GM23338 (cell line): ENCODE data around the gene SMIM41. TPM values are rescaled to one million over a fixed set of nuclear protein-coding genes. Genes with fewer than 3 reads are reported as not detected.

Experiments
- ATAC-seq: fragments of 200-7000 bp; cut with Tn5 transposase; 3 replicates; pipeline ENCODE4 v1.9.1; 2020
- DNase-seq: peaks from one replicate; pipeline ENCODE4 v3.0.0-alpha.2; 2015; ENCODE audit warnings: low spot score
- H2AFZ ChIP-seq: fragments of 200-600 bp; sonication (generic); 2 replicates; pipeline ENCODE4 v1.8.0; 2016; ENCODE audit warnings: antibody characterized with exemption, mild to moderate bottlenecking, moderate library complexity
- H3F3A ChIP-seq: fragments of 200-600 bp; sonication (generic); replicated peaks from 2 replicates; pipeline ENCODE4 v1.8.0; 2017; ENCODE audit warnings: antibody characterized with exemption, mixed run types, low read depth
- H3K27ac ChIP-seq: fragments of 200-600 bp; sonication (generic); 2 replicates; pipeline ENCODE4 v1.6.1; 2016; ENCODE audit warnings: low read depth
- H3K27me3 ChIP-seq: fragments of 200-600 bp; sonication (generic); 2 replicates; pipeline ENCODE4 v1.8.0; 2016; ENCODE audit warnings: mild to moderate bottlenecking, mixed run types, moderate library complexity; ENCODE audit not compliant: insufficient read depth
- H3K36me3 ChIP-seq: fragments of 200-600 bp; sonication (generic); 2 replicates; pipeline ENCODE4 v1.8.0; 2016; ENCODE audit warnings: mild to moderate bottlenecking; ENCODE audit not compliant: insufficient read depth
- H3K4me1 ChIP-seq: fragments of 200-600 bp; sonication (generic); 2 replicates; pipeline ENCODE4 v1.8.0; 2016; ENCODE audit warnings: mild to moderate bottlenecking, moderate library complexity; ENCODE audit not compliant: insufficient read depth
- H3K4me2 ChIP-seq: fragments of 200-600 bp; sonication (generic); 2 replicates; pipeline ENCODE4 v1.7.1; 2017; ENCODE audit warnings: mixed run types
- H3K4me3 ChIP-seq: fragments of 200-600 bp; sonication (generic); 2 replicates; pipeline ENCODE4 v1.6.1; 2016; ENCODE audit warnings: mixed run types
- H3K79me2 ChIP-seq: fragments of 200-600 bp; sonication (generic); replicated peaks from 2 replicates; pipeline ENCODE4 v1.8.0; 2017; ENCODE audit warnings: mild to moderate bottlenecking; ENCODE audit not compliant: insufficient read depth
- H3K9me2 ChIP-seq: fragments of 200-600 bp; sonication (generic); 2 replicates; pipeline ENCODE4 v1.8.0; 2017; ENCODE audit not compliant: insufficient read depth
- H4K20me1 ChIP-seq: fragments of 200-600 bp; sonication (generic); replicated peaks from 2 replicates; pipeline ENCODE4 v1.8.0; 2017; ENCODE audit warnings: mild to moderate bottlenecking; ENCODE audit not compliant: insufficient read depth
- H3K27ac Mint-ChIP-seq: 2 replicates; pipeline ENCODE4 v1.8.0; 2020; ENCODE audit warnings: inconsistent platforms, mild to moderate bottlenecking, moderate library complexity, mixed read lengths
- H3K27me3 Mint-ChIP-seq: 3 replicates; pipeline ENCODE4 v1.8.0; 2022; ENCODE audit warnings: low read depth, mild to moderate bottlenecking, moderate library complexity, mixed read lengths, inconsistent platforms; ENCODE audit not compliant: insufficient read depth, poor library complexity
- H3K36me3 Mint-ChIP-seq: 3 replicates; pipeline ENCODE4 v1.8.0; 2021; ENCODE audit warnings: low read depth, mild to moderate bottlenecking, inconsistent platforms, moderate library complexity, mixed read lengths
- H3K4me1 Mint-ChIP-seq: 3 replicates; pipeline ENCODE4 v1.8.0; 2020; ENCODE audit warnings: mild to moderate bottlenecking, inconsistent platforms, mixed read lengths
- H3K4me3 Mint-ChIP-seq: 3 replicates; pipeline ENCODE4 v1.8.0; 2021; ENCODE audit warnings: moderate library complexity, mild to moderate bottlenecking, inconsistent platforms, mixed read lengths
- H3K9me3 Mint-ChIP-seq: 3 replicates; pipeline ENCODE4 v1.8.0; 2020; ENCODE audit warnings: moderate library complexity, mild to moderate bottlenecking, inconsistent platforms, mixed read lengths
- CREB1 ChIP-seq: fragments of 250-450 bp; sonication (Bioruptor Pico); IDR thresholded peaks from 2 replicates; pipeline ENCODE4 v1.5.0; 2020; ENCODE audit warnings: low read depth, mild to moderate bottlenecking, moderate library complexity
- CTCF ChIP-seq, 2 experiments: fragments of 200-600 bp in 1 of 2; sonication (generic) in 1 of 2; conservative IDR thresholded peaks; 2 replicates each; pipeline versions ENCODE4 v1.5.1 to v1.6.1; 2016 to 2017; ENCODE audit warnings: antibody characterized with exemption in 2 of 2, low read depth in 2 of 2, mild to moderate bottlenecking in 2 of 2, moderate library complexity in 1 of 2
- ETS1 ChIP-seq: IDR thresholded peaks from 2 replicates; pipeline ENCODE4 v1.6.1; 2016; ENCODE audit warnings: antibody characterized with exemption
- EZH2phosphoT487 ChIP-seq: fragments of 200-600 bp; sonication (generic); IDR thresholded peaks from one replicate; pipeline ENCODE4 v1.8.1; 2018; ENCODE audit warnings: antibody characterized with exemption; ENCODE audit not compliant: unreplicated experiment
- JUNB ChIP-seq: IDR thresholded peaks from one replicate; pipeline ENCODE4 v1.6.1; 2016; ENCODE audit warnings: antibody characterized with exemption; ENCODE audit not compliant: unreplicated experiment
- NANOG ChIP-seq: IDR thresholded peaks from 2 replicates; pipeline ENCODE4 v1.6.1; 2016; ENCODE audit warnings: antibody characterized with exemption, borderline replicate concordance
- POLR2AphosphoS5 ChIP-seq: IDR thresholded peaks from 2 replicates; pipeline ENCODE4 v1.6.1; 2016; ENCODE audit warnings: antibody characterized with exemption, low read depth
- REST ChIP-seq: IDR thresholded peaks from one replicate; pipeline ENCODE4 v1.6.1; 2018; ENCODE audit warnings: antibody characterized with exemption; ENCODE audit not compliant: unreplicated experiment
- STAT1 ChIP-seq: IDR thresholded peaks from one replicate; pipeline ENCODE4 v1.6.1; 2016; ENCODE audit warnings: antibody characterized with exemption; ENCODE audit not compliant: unreplicated experiment
- ZNF114 ChIP-seq: fragments of 250-450 bp; sonication (Bioruptor Pico); IDR thresholded peaks from 2 replicates; pipeline ENCODE4 v1.5.0; 2020; ENCODE audit warnings: mild to moderate bottlenecking, moderate library complexity
- ZNF331 ChIP-seq: fragments of 250-450 bp; sonication (Bioruptor Pico); IDR thresholded peaks from 2 replicates; pipeline ENCODE4 v1.5.0; 2020; ENCODE audit warnings: low read depth, mild to moderate bottlenecking, moderate library complexity
- ZNF462 ChIP-seq: fragments of 250-450 bp; sonication (Bioruptor Pico); IDR thresholded peaks from 2 replicates; pipeline ENCODE4 v1.5.0; 2020; ENCODE audit warnings: mild to moderate bottlenecking, moderate library complexity
- polyA plus RNA-seq: library from polyadenylated mRNA; unstranded; fragments of >200 nt; fragmentation: Nextera tagmentation; extraction: Ambion mirVana; gene quantifications from 2 replicates; pipeline ENCODE4 v1.2.1, GENCODE V29; 2016
- total RNA-seq: library from RNA; depleted of rRNA; stranded (reverse); fragments of >200 nt; shearing (Covaris generic); gene quantifications from 2 replicates; pipeline ENCODE4 v1.2.3, GENCODE V29; 2014

The SMIM41 gene
- total and polyA plus RNA-seq, 2 experiments from 2014 or later = 0.66 TPM

- H3K9me3 Mint-ChIP-seq = no peaks in the 10 kb centered on the region
- DNase-seq (no peak), ATAC-seq (no peak)
- no peaks in the 10 kb centered on the region for H3K27me3 ChIP-seq
- H3K36me3 ChIP-seq = no peaks in the 10 kb centered on the region
- no peak overlapping the region for H3K4me2 ChIP-seq
- no peaks in the 10 kb centered on the region for H3F3A ChIP-seq
- no peak overlapping the region for H3K4me3 Mint-ChIP-seq
- H3K4me1 Mint-ChIP-seq = no peaks in the 10 kb centered on the region; the same call in 1 of the 3 replicates
- H3K27ac Mint-ChIP-seq = no peak overlapping the region
- no peaks in the 10 kb centered on the region for H3K79me2 ChIP-seq
- H3K4me3 ChIP-seq = no peak overlapping the region
- no peak overlapping the region for H3K27ac ChIP-seq
- H3K27me3 Mint-ChIP-seq = peaks cover 7% of the 10 kb centered on the region
- H3K4me1 ChIP-seq = no peaks in the 10 kb centered on the region
- H4K20me1 ChIP-seq = no peaks in the 10 kb centered on the region
- TF ChIP-seq EZH2phosphoT487 = no peak
- TF ChIP-seq ZNF462 (CRISPR knock-in tag) = no peak
- TF ChIP-seq REST = no peak
- TF ChIP-seq POLR2AphosphoS5 = no peak
- TF ChIP-seq ETS1 = no peak
- no peak for TF ChIP-seq NANOG
- no peak for TF ChIP-seq ZNF331
- TF ChIP-seq STAT1 = no peak
- TF ChIP-seq CREB1 = no peak
- no peak for TF ChIP-seq JUNB
- no peak for TF ChIP-seq ZNF114 (CRISPR knock-in tag)
- no peak for TF ChIP-seq CTCF (conservative IDR thresholded peaks at IDR 0.05; ENCODE audit: low read depth in 2 of 2)
- no peaks in the 10 kb centered on the region; the same call in 2 of the 3 replicates for H3K36me3 Mint-ChIP-seq
- H3K9me2 ChIP-seq = no peaks in the 10 kb centered on the region
- no peak overlapping the region for H2AFZ ChIP-seq
Observed at GRCh38 chr12:52157566-52158150, 78.2 kb downstream of the SMIM41 start.
